ENCODE measurements around the gene RHOB. TPM values are rescaled to one million over a fixed set of nuclear protein-coding genes. Genes with fewer than 3 reads are reported as not detected.

RHOB gene
- total RNA-seq, 2 donors from 2014 or later = 77.5 to 165 TPM

GRCh38 chr2:20467789-20468548, 21.1 kb downstream of the RHOB start:
- TF ChIP-seq, protein P1, sequence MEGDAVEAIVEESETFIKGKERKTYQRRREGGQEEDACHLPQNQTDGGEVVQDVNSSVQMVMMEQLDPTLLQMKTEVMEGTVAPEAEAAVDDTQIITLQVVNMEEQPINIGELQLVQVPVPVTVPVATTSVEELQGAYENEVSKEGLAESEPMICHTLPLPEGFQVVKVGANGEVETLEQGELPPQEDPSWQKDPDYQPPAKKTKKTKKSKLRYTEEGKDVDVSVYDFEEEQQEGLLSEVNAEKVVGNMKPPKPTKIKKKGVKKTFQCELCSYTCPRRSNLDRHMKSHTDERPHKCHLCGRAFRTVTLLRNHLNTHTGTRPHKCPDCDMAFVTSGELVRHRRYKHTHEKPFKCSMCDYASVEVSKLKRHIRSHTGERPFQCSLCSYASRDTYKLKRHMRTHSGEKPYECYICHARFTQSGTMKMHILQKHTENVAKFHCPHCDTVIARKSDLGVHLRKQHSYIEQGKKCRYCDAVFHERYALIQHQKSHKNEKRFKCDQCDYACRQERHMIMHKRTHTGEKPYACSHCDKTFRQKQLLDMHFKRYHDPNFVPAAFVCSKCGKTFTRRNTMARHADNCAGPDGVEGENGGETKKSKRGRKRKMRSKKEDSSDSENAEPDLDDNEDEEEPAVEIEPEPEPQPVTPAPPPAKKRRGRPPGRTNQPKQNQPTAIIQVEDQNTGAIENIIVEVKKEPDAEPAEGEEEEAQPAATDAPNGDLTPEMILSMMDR (IDR thresholded peaks at IDR 0.05) = no peak
- Histone ChIP-seq H3K27ac (no peak overlapping the region), H3K4me1 (no peaks in the 10 kb centered on the region)

DNA sequence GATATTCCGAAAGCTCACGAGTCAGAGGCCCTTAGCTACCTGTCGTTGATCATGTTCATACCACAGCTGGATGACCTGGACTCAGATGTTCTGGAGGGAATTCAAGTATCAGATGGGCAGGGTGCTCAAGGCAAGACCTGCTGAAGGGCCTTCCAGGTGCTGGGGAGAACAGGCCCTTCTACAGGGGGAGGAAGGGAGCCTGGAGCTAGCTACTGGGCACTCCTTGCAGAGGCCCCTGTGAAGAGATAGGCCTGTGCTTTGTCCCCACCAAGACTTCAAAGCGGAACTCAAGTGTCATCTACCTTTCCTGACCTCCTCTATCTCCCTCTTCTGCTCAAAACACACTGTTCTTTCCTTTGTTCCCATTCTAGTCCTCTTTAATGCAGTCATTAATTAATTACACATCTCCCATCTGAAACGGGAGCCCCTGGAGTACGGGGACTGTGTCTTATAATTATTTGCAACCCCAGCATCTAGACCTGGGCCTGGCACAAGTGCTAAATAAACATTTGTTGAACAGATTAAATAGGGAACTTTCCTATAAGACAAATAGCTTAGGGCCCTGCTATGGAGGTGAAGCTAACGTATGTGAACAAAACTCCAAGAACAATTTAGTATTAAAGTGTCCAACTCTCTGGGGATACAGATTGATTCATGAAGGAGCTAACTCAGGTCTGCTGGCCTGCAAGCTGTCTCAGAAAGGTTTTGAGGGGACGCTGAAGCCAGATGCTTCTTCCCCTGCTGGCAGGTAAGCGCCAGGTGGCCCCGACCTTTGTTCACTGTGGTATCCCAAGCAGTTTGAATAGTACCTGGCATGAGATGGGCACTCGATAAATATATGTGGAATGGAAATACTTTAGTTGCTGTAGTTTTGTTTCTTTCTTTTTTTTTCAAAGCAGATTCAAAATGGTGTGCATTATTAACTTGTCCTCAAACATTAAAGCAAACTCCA, 22.0 kb downstream of the RHOB start:
- H3K9ac ChIP-seq (ENCODE audit: low read depth in 2 of 2, low read length in 2 of 2) = no peak overlapping the region
- no peak overlapping the region for H3K4me3 ChIP-seq
- TF ChIP-seq, protein P1 (IDR thresholded peaks at IDR 0.05) = no peak
- intact Hi-C loops (cut with DNase I) = no loop called here
- H3K27me3 ChIP-seq = no peaks in the 10 kb centered on the region
- H3K9me3 ChIP-seq = no peaks in the 10 kb centered on the region
- no peak overlapping the region for H3K27ac ChIP-seq
- H3K4me1 ChIP-seq = no peaks in the 10 kb centered on the region
- no peak for DNase-seq
- no peaks in the 10 kb centered on the region for H3K36me3 ChIP-seq

More at GRCh38 chr2:20467789-20468548, 21.1 kb downstream of the RHOB start:
- Histone ChIP-seq H3K4me3 (no peak overlapping the region), H3K9ac (ENCODE audit: low read depth in 2 of 2, low read length in 2 of 2) (no peak overlapping the region), H3K36me3 (no peaks in the 10 kb centered on the region), H3K27me3 (no peaks in the 10 kb centered on the region), H3K9me3 (no peaks in the 10 kb centered on the region)
- no peak for DNase-seq
- intact Hi-C loops (cut with DNase I) = no loop called here

GRCh38 chr2:20469595-20469994, 22.7 kb downstream of the RHOB start:
- H3K4me3 ChIP-seq = no peak overlapping the region
- H3K36me3 ChIP-seq = no peaks in the 10 kb centered on the region
- no peaks in the 10 kb centered on the region for H3K9me3 ChIP-seq
- H3K9ac ChIP-seq (ENCODE audit: low read depth in 2 of 2, low read length in 2 of 2) = no peak overlapping the region
- H3K27me3 ChIP-seq = no peaks in the 10 kb centered on the region
- H3K27ac ChIP-seq = no peak overlapping the region
- TF ChIP-seq, protein P1 (IDR thresholded peaks at IDR 0.05) = no peak
- intact Hi-C loops (cut with DNase I) = no loop called here
- H3K4me1 ChIP-seq = no peaks in the 10 kb centered on the region
- DNase-seq = no peak

DNA sequence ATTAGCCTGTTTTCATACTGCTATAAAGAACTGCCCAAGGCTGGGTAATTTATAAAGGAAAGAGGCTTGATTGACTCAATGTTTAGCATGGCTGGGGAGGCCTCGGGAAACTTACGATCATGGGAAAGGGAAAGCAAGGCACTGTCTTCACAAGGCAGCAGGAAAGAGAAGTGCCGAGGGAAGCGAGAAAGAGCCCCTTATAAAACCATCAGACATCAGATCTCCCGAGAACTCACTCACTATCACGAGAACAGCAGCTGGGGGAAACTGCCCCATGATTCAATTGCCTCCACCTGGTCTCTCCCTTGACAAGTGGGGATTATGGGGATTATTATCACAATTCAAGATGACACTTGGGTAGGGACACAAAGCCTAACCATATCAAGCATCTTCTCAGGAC, 23.3 kb downstream of the RHOB start:
- intact Hi-C loops (cut with DNase I) = no loop called here
- TF ChIP-seq, protein P1 (IDR thresholded peaks at IDR 0.05) = no peak
- no peaks in the 10 kb centered on the region for H3K36me3 ChIP-seq
- no peak for DNase-seq
- H3K4me3 ChIP-seq = no peak overlapping the region
- no peaks in the 10 kb centered on the region for H3K9me3 ChIP-seq
- H3K27me3 ChIP-seq = no peaks in the 10 kb centered on the region
- no peak overlapping the region for H3K27ac ChIP-seq
- no peak overlapping the region for H3K9ac ChIP-seq (ENCODE audit: low read depth in 2 of 2, low read length in 2 of 2)
- no peaks in the 10 kb centered on the region for H3K4me1 ChIP-seq

GRCh38 chr2:20471148-20471547, 24.3 kb downstream of the RHOB start:
- TF ChIP-seq, protein P1 (IDR thresholded peaks at IDR 0.05) = no peak
- Histone ChIP-seq H3K9me3 (no peaks in the 10 kb centered on the region), H3K9ac (ENCODE audit: low read depth in 2 of 2, low read length in 2 of 2) (no peak overlapping the region), H3K4me1 (no peaks in the 10 kb centered on the region), H3K36me3 (no peaks in the 10 kb centered on the region), H3K4me3 (no peak overlapping the region), H3K27ac (no peak overlapping the region), H3K27me3 (no peaks in the 10 kb centered on the region)
- DNase-seq = no peak
- intact Hi-C loops (cut with DNase I) = no loop called here

Data from colonic mucosa (tissue), 4 donors.